Right lobe of liver (tissue), 4 donors: Measurements from ENCODE around the gene PFKP.

Source experiments
- CTCF ChIP-seq, 4 donors: fragments of 200-600 bp in 3 of 4; fragments of 450-650 bp in 1 of 4; IDR thresholded peaks; one replicate each; pipeline versions ENCODE4 v1.5.1 to v1.8.0; 2016 to 2022; ENCODE audit warnings: antibody characterized with exemption in 4 of 4, mild to moderate bottlenecking in 2 of 4
- POLR2A ChIP-seq: fragments of 450-650 bp; IDR thresholded peaks from one replicate; pipeline ENCODE4 v1.6.1; 2017; ENCODE audit warnings: antibody characterized with exemption, mild to moderate bottlenecking
- donor health status: DM: no; HTN: no; CAD: no.
- donor health status: DM: no; HTN: no; CAD: no.
- donor health status: DM: no; HTN: yes; CAD: no.

GRCh38 chr10:3133948-3134347 is 66.6 kb downstream of the PFKP start:
- TF ChIP-seq CTCF (IDR thresholded peaks at IDR 0.05) (no peak), POLR2A (no peak)
